ENCODE measurements around the gene OAF.

OAF gene

DNA sequence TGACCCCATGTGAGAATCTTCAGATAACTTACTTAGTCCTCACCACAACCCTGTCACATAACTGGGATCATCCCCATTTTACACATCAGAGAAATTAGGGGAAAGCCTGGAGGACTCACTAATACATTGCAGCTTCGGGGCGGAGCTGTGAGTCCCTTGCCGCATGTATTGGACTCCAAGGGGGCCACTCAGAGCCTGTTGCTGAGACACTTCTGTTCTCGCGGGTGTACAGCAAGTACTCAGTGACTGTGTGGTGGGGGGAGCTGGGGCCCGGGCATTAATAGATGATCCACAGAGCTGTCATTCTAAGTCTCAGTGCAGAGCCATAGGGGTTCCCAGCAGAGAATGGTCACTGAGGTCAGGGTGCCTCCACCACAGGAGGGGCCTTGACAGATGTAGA, 13.5 kb downstream of the OAF start:
- no peak for DNase-seq

GRCh38 chr11:120224972-120225909, 14.4 kb downstream of the OAF start:
- DNase-seq: no peak

GRCh38 chr11:120226242-120226641, 15.4 kb downstream of the OAF start:
- DNase-seq: no peak

DNA sequence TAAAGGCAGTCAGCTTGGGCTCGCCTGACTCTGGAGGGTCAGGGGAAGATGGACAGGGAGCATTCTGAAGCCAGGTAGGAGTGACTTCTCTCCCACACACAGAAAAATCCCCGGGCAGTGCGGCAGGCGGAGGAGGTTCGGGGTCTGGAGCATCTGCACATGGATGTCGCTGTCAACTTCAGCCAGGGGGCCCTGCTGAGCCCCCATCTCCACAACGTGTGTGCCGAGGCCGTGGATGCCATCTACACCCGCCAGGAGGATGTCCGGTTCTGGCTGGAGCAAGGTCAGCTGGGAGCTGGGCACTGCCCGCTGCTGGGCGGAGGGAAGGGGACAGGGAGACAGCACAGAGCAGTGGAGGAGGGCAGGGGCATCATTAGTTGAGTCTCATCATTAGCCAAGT, 15.9 kb downstream of the OAF start:
- no peak for DNase-seq

DNA sequence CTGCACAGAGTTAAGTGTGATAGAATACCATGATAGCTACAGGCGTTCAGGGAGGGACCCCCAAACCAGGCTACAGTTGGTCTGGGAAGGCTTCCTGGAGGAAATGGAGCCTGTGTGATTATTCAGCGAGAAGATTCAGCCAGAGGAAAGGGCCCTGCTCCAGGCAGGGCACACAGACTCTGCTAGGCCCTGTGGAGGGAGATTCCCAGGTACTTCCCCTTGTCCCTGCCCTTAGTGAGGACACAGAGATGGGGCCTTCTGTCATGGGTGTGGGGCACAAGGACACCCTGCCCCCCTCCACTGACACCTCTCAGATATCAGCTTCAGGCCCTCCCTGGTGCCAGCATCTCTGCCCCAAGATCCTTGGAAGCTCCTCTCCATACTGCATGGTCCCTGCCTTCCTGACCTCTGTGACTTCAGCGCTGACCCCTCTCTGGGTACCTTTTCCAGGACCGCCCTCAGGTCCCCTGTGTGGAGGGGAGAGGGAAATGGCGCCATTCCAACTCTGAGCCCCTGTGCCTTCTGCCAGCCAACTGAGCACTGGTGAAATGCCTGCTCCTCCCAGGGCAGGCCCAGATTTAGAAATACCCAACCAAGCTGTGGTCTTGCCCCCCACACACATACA, 16.5 kb downstream of the OAF start:
- DNase-seq: no peak

- no peak for DNase-seq
Measured at GRCh38 chr11:120228794-120229384, 18.1 kb downstream of the OAF start.

- no peak for DNase-seq
Measured at GRCh38 chr11:120229451-120230424, 18.9 kb downstream of the OAF start.

DNA sequence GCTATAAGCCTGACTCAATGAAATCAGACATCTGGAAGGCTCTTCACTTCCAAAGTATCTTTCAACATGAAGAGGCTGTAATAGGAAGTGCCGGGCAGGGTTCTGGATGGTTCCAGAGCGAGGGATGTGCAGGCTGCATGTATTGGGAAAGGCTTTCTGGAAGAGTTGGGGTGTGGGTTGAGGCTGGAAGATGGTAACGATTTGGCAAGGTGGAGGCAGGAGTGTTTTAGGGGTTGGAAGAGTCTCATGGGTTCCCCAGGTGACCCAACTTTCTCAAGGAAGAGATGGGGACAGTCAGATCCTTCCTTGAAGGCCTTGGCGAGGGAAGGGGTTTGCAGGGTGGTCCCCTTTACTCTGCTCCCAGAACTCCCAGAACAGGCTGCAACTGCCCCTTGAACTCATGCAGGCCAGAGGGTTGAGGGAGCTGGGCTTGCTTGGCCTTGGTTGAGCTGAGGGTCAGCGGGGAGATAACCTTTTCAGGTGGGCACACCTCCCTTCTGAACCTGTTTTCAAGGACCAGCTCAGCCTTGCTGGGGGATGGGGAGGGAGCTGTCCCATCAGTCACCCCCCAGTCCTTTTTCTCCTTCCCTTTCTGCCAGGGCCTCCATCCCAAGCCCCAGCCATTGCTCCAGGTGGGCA, 19.7 kb downstream of the OAF start:
- no peak for DNase-seq

DNA sequence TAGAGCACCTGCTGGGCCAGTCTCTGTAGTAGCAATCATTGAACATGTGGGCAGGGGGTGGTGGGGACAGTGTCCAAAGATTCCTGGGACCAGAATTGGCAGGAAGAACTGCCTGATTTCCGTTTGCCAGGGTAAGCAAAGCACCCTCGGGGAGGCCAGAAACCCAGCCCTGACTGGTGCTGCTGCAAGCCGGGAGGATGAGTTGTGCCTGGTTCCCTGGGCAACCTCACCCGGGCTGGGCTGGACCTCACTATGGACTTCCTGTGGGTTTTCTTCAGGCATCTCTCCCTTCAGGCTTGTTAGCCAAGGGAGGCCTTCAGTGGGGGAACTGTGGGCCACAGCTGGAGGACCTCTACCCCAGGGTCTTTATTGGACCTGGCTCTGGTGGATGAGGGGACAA, 21.1 kb downstream of the OAF start:
- no peak for DNase-seq

DNA sequence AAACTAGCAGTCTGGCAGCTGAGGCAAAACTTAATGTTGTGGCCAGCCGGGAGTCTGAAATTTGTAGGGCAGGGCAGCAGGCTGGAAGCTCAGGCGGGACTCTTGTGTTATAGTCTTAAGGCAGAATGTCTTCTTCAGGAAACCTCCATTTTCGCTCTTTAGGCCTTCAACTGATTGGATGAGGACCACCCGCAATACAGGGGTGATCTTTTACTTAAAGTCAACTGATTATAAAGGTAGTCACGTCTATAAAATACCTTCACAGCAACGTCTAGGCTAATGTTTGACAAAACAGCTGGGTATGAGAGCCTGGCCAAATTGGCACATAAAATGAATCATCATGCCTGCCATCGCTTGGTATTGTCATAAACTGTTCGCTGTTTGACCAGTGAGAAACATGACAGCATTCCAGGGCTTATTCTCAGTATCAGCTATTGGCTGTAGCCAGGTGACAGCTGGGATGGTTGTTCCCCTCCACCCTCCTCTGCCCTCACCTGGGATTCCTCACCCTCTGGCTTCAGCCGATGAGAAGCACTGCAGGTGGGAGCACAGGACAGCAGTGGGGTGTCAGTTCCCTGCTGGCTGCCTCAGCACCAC, 22.5 kb downstream of the OAF start:
- DNase-seq: no peak

DNA sequence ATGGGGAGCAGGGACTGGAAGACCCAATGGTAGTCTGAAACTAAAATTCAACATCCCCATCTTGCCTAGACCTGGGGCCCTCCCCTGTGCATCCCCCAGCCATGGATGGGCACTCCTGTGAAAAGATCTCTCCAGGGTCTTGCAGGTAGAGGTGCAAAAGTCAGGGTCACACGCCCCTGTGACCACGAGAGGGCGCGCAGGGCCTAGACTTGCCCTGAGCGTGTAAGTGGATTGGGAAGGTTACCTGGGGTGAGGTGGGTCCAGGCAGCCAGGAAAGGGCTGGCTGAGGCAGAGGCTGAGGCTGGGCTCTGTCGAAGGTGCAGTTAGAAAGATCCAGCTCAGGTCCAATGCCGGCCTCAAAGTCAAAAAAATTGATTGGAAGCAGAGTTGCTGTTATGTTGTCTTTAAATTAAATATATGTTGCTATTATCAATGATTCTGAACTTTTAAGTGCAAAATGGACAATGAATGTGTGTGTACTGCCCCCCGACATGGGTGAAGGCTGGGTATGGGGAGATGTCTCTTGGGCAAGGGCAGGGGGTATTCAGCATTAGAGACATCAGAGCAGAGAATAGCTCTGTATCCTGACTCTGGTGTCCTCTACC, 24.3 kb downstream of the OAF start:
- DNase-seq: peak; percentile 64

DNA sequence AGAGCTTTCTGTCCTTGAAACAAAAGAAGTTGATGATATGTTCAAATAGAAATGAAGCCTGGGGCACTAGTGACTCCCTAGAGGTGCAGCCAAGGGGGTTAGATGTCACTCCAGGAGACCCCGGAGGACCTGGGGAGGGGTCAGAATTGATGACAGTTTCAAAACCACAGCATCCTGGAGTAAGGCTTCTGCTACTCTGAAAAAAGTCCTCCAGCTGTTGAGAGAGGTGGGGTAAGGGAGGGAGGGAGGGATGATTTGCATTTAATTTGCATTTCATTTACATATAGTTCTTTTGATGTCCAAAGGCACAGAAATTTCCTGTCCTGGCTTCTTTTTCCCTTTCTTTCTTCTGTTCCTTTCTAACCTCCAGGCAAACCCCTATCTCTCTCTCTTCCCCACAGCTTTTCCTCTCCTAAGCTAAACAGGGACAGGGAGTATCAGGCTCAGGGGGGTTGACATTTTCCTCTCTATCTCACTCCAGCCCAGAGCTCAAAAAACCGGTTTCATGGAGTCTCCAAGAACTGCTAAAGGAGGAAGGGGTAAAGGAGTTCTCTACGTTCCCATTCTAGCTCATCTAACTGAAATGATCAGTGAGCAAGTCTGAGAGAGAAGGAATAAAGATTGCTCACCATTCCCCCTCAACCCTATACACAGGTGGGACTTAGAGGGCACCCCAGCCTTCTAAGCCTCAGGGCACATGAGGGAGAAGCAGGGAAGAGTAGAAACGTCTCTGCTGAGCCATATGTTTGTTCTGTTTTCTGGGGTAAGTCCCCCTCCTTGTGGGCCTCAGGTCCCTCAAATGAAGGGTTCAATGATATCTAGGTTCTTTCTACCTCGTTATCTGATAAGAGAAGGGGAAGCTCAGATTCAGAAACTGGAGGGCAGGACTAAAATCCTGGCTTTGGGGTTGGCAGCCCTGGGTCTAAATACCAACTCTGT, 25.6 kb downstream of the OAF start:
- DNase-seq: no peak

GRCh38 chr11:120238968-120239620, 28.3 kb downstream of the OAF start:
- DNase-seq: no peak

GRCh38 chr11:120239713-120240640, 29.1 kb downstream of the OAF start, which contains the start of gene POU2F3:
Gene POU2F3, plus strand, starts transcription at chr11:120240140. Its CDS starts 204 bp downstream, at chr11:120240344.
- no peak for DNase-seq

DNA sequence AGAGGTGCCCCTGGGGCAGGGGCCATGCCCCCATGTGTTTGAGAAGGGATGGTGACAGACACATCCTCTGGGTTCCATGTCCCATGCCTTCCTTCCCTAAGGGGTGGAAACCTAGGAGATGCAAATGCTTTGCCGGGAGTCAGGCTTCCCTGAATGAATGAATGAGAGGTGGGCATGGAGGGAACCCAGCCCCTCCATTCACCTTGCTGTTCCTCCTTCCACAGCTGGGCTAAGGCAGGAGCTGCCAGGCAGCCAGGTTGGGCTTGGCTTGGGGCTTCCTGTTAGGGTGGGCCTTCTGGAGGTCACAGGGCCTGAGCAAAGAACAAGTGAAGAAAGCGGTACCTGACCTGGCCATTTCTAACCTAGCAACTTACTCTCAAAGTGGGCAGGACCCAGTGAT, 30.0 kb downstream of the OAF start:
- DNase-seq: no peak

DNA sequence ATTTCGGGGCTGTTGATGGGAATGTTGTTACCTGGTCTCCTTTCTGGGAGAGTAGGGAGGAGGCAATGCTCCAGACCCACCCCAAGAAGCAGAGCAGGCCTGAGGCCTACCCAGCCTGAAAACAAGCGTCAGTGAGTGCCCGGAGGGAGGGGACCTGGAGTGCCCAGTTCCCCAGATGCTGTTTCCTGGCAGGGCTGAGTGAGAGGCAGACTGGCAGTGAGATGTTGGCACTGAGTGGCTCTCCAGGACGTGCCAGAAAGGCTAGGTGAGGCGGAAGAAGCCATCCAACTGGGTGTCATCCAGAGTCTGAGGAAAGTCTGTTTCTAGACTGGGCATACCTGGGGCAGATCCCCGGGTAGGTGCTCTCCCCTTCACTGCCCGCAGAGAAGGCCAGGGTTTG, 30.4 kb downstream of the OAF start:
- no peak for DNase-seq

GRCh38 chr11:120243221-120243620, 32.4 kb downstream of the OAF start:
- DNase-seq: no peak

All from activated CD4-positive, CD25-positive, alpha-beta regulatory T cell treated with anti-CD3 and anti-CD28 coated beads, Interleukin-2, amount 50 U/mL, for 72 hours (primary cell).